ENCODE results near the gene PLXNA2.

The PLXNA2 gene

GRCh38 chr1:208117409-208117808, 126.8 kb downstream of the PLXNA2 start:
- DNase-seq (ENCODE audit: low read depth in 2 of 2), result no peak

- no peak for DNase-seq (ENCODE audit: low read depth in 2 of 2)
Measured at GRCh38 chr1:208115924-208116640, 128.1 kb downstream of the PLXNA2 start.

- DNase-seq (ENCODE audit: low read depth in 2 of 2), result no peak
Measured at GRCh38 chr1:208113011-208113410, 131.2 kb downstream of the PLXNA2 start.

GRCh38 chr1:208112401-208112800, 131.8 kb downstream of the PLXNA2 start:
- no peak for DNase-seq (ENCODE audit: low read depth in 2 of 2)

- DNase-seq (ENCODE audit: low read depth in 2 of 2), result no peak
Measured at GRCh38 chr1:208111646-208112190, 132.5 kb downstream of the PLXNA2 start.

GRCh38 chr1:208110296-208110695, 133.9 kb downstream of the PLXNA2 start:
- DNase-seq (ENCODE audit: low read depth in 2 of 2), result no peak

GRCh38 chr1:208108646-208109330, 135.4 kb downstream of the PLXNA2 start:
- no peak for DNase-seq (ENCODE audit: low read depth in 2 of 2)

- no peak for DNase-seq (ENCODE audit: low read depth in 2 of 2)
Measured at GRCh38 chr1:208108213-208108608, 136.0 kb downstream of the PLXNA2 start.

- DNase-seq (ENCODE audit: low read depth in 2 of 2), result no peak
Measured at GRCh38 chr1:208107425-208108212, 136.6 kb downstream of the PLXNA2 start.

GRCh38 chr1:208106218-208106617, 138.0 kb downstream of the PLXNA2 start:
- no peak for DNase-seq (ENCODE audit: low read depth in 2 of 2)

GRCh38 chr1:208105756-208106155, 138.4 kb downstream of the PLXNA2 start:
- DNase-seq (ENCODE audit: low read depth in 2 of 2), result no peak

- no peak for DNase-seq (ENCODE audit: low read depth in 2 of 2)
Measured at GRCh38 chr1:208103597-208104513, 140.3 kb downstream of the PLXNA2 start.

- no peak for DNase-seq (ENCODE audit: low read depth in 2 of 2)
Measured at GRCh38 chr1:208101661-208102431, 142.3 kb downstream of the PLXNA2 start.

GRCh38 chr1:208100906-208101305, 143.3 kb downstream of the PLXNA2 start:
- DNase-seq (ENCODE audit: low read depth in 2 of 2), result no peak

GRCh38 chr1:208100106-208100505, 144.1 kb downstream of the PLXNA2 start:
- DNase-seq (ENCODE audit: low read depth in 2 of 2), result no peak

- no peak for DNase-seq (ENCODE audit: low read depth in 2 of 2)
Measured at GRCh38 chr1:208098773-208099172, 145.4 kb downstream of the PLXNA2 start.

GRCh38 chr1:208093754-208094719, 150.1 kb downstream of the PLXNA2 start:
- DNase-seq (ENCODE audit: low read depth in 2 of 2), result peak; percentile 43 to 53

- no peak for DNase-seq (ENCODE audit: low read depth in 2 of 2)
Measured at GRCh38 chr1:208093046-208093445, 151.1 kb downstream of the PLXNA2 start.
